Activated CD4-positive, alpha-beta T cell treated with anti-CD3 and anti-CD28 coated beads, Interleukin-2, Interleukin-4, amounts not matched to agents 100 ng/mL and 50 ng/mL, durations not matched to agents 16 hours and 8 hours (primary cell): ENCODE measurements around the gene ZBTB18.
A peak's percentile ranks its signal among the peaks of the same experiment; 100 is the strongest.
"Not testable (repeated sequence)": the region's sequence is repeated elsewhere in the genome, so short reads cannot be mapped to it uniquely, and the experiment has no call there.

Source experiments
- DNase-seq: peaks from one replicate; pipeline ENCODE4 v3.0.0-alpha.2; 2020; ENCODE audit warnings: low spot score

Gene ZBTB18

DNA sequence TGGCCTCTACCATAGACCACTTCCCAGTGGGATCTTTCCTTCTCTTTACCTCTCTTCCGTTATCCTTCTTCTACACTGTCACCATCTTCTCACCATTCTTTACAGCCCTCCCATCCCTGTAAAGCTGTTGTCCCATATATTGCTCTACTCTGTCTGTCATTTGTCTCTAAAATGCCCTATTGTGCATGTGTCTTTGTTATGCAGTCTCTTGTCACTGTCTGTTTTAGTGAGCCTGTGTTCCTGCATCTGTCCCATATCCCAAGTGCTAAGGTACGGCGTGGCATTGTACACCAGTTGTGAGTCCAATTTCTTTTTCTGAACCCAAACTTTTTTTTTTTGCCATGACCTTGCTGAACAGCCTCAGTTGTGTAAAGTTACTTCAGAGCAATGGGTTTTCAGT is 8.8 kb upstream of the ZBTB18 start:
- DNase-seq = no peak

DNA sequence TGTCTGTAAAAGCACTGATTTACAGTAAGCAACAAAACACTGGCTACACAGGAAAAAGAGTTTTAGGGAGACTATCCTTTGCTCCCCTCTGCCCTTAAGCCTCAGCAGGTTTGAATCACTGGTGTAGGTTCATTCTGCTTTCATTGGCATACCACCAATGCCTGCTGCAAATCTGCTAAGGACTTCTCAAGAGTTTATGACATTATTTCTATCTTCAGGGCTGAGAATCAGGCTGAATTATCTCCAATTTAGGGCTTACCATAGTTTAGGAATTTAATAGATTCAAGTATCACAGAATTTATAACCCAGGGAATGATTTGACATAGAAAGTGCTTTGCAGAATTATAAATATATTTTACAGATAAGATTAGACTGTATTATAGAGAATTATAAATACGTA is 6.7 kb upstream of the ZBTB18 start:
- DNase-seq = no peak

GRCh38 chr1:244046254-244046653 is 4.8 kb upstream of the ZBTB18 start:
- not testable (repeated sequence) for DNase-seq

- DNase-seq = no peak
These were observed 4.0 kb upstream of the ZBTB18 start for GRCh38 chr1:244046907-244047611.

GRCh38 chr1:244047621-244048255 is 3.3 kb upstream of the ZBTB18 start:
- DNase-seq = peak; percentile 67

GRCh38 chr1:244048256-244049161 is 2.6 kb upstream of the ZBTB18 start:
- DNase-seq = peak; percentile 98

DNA sequence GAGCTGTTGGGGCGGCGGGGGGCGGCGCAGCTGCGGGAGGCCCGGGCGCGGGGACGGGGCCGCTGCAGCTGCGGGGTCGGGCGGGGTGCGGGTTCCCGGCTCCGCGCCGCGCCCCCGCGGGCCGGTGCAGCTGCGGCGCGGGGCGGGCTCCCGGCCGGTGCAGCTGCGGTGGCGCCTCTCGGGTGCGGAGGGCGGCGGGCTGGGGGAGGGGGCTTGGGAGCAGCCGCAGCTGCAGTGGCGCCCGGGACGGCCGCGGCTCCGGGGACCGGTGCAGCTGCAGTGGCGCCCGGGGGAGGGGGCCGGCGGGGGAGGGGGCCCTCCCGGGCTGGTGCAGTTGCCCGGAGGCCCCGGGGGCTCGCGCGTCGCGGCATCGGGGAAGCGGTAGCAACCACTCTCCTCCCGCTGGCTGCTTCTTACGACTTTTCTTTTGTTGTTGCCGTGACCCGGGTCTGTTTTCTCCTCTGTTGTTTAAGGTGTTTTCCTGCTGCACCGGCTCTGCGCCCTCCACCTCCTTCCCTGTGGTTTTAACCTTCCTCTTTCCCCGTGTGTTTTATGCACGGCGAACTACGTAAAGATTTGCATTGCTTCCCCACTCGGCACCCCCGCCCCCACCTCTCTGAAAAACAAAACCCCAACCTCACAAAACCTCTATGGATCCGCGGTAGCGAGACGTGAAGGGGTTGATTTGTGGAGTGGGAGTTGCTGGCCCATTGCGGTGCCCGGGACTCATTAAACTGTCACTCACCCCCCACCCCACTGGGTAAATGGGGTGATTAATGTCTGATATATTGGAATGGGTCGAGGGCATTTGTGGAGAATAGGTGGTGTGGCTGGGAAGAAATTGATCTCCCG is 1.7 kb upstream of the ZBTB18 start:
- DNase-seq = no peak

DNA sequence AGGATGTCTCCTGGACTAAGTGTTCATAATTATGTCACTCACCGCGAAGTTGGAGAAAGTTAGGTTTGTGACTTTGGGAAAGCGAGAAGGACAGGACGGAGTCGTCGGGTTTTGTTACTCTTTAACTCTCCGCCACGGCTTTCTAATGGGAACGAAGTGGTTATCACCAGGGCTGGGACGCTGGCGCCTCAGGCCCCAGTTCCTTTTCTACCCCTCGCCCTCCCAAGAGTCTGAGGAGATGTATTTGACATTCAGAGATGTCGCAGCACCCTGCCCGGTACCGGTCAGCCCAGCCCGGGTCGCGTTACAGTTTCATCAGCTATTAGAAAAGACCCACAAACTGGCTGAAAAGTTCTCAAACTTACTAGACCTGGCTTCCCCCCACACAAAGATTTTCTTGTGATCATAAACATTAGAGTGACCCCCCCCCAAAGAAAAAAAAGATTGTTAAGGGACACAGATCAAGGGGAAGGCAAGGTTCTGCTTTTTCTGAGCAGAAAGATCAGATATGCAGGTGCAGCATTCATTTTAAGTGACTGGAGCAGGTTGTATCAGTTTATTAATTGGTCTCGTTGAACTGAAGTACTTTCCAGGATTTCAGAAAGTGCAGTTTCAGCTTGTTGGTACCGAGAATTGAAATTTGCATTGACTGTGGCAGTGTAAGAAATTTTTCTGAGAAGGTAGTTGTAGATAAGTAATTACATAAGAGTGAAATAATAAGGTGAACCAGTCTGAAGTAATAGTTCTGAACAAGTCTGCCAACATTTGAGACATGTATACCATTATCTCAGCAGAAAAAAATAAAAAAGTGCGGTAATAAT is 859 bp upstream of the ZBTB18 start:
- DNase-seq = no peak

- no peak for DNase-seq
These were observed 1.1 kb downstream of the ZBTB18 start for GRCh38 chr1:244052016-244052727.

DNA sequence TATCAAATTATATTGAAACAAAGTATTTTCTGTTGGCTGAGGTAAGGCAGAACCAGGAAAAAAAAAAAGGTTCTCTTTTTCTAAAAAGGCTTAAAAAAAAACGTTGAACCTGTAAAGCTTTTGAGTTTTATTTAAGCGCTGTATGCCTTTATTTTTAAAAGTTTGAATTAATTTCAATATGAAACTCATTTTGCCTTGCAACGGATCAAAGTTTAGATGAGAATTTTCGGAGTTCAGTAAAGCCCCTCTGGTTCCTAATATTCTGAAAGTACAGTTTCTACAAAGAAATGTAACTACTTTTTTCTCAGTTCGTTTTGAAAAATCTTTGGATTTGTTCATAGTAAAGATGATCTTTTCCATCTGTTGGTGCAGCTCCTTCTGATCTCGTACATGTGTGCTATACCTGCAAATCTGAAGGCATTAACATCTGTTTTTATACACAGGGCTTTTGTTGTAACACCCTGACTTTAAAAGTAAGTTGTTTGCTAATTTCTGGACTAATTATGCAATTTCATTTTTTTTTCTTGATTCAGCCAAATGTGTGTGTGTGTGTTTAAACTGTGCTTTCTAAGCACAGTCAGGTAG is 1.7 kb downstream of the ZBTB18 start:
- DNase-seq = no peak

DNA sequence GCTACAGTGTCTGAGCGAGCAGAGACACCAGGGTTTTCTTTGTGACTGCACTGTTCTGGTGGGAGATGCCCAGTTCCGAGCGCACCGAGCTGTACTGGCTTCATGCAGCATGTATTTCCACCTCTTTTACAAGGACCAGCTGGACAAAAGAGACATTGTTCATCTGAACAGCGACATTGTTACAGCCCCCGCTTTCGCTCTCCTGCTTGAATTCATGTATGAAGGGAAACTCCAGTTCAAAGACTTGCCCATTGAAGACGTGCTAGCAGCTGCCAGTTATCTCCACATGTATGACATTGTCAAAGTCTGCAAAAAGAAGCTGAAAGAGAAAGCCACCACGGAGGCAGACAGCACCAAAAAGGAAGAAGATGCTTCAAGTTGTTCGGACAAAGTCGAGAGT is 2.7 kb downstream of the ZBTB18 start:
- no peak for DNase-seq

GRCh38 chr1:244054247-244054923 is 3.3 kb downstream of the ZBTB18 start:
- DNase-seq = no peak

- DNase-seq = no peak
These were observed 3.8 kb downstream of the ZBTB18 start for GRCh38 chr1:244054924-244055263.

GRCh38 chr1:244056577-244056976 is 5.5 kb downstream of the ZBTB18 start:
- DNase-seq = no peak

DNA sequence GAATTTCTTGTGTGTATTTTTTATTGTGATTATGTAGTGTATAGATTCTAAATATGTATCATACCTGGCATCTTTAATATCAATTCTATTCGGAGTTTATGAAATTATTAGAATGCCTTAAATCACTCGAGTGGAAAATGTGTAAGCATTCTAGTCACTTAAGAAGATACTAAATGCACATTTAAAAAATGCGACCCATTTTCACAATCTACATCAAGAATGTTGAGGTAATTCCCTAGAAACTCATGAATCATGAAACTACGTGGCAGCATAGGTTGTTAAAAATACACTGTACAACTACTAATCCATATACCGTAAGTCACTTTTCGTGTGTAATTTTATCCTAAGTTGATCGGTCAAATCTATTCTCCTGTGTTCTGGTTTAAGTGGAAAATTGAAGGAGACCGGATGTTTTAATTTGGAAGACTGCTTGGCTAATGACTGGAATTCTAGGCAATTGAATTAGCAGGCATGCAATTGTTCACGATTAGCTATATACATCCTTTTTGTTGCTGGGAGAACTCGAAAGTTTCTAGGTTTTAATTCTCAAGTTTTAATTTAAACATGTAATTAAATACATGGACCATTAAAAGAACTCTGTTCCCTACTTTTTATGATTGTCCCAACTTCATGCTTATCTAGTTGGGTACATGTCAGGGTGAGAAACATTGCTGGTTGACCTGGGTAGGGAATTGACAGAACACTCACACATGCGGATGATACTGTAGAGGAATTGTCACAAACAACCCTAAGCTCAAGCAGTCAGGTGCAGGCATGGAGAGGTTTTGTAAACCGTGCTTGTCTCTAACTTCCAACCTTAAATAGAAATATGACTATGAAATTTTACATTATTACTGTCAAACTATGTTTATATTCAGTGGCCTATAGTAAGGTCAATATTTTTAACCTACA is 6.6 kb downstream of the ZBTB18 start:
- no peak for DNase-seq

DNA sequence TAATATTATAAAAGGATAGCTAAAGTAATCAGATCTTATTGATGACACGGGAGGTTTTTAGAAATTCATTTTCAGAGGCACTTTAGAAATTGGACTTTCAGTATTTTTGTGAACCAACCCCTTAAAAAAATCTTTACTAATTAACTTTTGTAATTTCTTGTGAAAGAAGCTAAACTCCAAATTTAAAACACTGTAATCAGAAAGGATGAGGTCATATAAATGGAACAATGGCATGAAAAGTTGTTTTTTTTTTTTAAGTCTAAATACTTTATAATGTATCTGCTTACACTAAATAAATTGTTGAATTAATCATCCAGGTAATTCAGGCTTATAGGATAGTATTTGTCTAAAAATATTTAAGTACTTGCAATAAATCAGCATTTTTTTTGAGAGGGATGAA is 9.0 kb downstream of the ZBTB18 start:
- no peak for DNase-seq

GRCh38 chr1:244060686-244061085 is 9.6 kb downstream of the ZBTB18 start:
- DNase-seq = no peak

DNA sequence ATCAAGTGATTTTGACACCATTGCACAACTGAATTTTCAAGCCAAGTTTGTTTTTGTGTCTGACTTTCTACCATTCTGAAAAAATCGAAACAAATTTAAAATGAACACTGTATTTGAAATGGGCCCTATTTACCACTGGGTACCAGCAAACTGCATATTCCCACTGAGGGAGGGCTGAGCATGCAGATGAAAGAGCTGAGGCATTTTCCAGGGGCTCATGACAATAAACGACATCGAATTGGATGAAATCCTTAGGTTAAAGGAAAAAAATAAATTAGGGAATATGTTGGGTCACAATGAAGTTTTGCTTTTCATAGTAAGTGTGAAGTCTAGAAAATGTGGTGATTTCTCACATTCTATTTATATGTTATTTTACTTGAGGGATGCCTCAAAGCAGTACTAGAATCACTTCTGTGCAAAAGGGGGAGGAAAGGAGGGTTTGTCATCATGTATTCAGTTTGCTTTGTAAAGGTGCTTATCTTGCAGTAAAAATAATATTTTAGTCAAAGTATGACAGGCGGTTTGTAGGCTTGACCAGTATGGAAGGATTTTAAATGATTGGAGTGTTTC is 11.2 kb downstream of the ZBTB18 start:
- no peak for DNase-seq
